HepG2 (cell line): ENCODE data around the gene MEGF11.

ENCODE experiments used
- KAT7 ChIP-seq: IDR thresholded peaks from 2 replicates; pipeline ENCODE4 v1.6.1; 2018; ENCODE audit warnings: borderline replicate concordance, missing compliant biosample characterization
- MAZ ChIP-seq, 2 experiments: sonication (generic) in 1 of 2; formaldehyde crosslinking in 1 of 2; IDR thresholded peaks; 2 replicates each; pipeline versions ENCODE4 v1.5.0 to v1.6.1; 2012 to 2020; ENCODE audit warnings: low read depth in 2 of 2, mild to moderate bottlenecking in 2 of 2, borderline replicate concordance in 1 of 2, improper control_type of control experiment in 1 of 2, low read length in 1 of 2, missing genetic modification reagents in 1 of 2, moderate library complexity in 1 of 2
- MXI1 ChIP-seq: IDR thresholded peaks from 3 replicates; pipeline ENCODE4 v1.6.1; 2012; ENCODE audit warnings: low read depth, low read length, inconsistent platforms, borderline replicate concordance
- POLR2A ChIP-seq, 2 experiments: IDR thresholded peaks; 2 replicates each; pipeline ENCODE4 v1.6.1; 2011; ENCODE audit warnings: low read depth in 2 of 2, low read length in 2 of 2, mild to moderate bottlenecking in 1 of 2, moderate library complexity in 1 of 2; ENCODE audit not compliant: insufficient read depth in 1 of 2
- RAD21 ChIP-seq: fragments of 450-650 bp; formaldehyde crosslinking; IDR thresholded peaks from 2 replicates; pipeline ENCODE4 v1.5.0; 2020; ENCODE audit warnings: mild to moderate bottlenecking
- ZKSCAN8 ChIP-seq: IDR thresholded peaks from 2 replicates; pipeline ENCODE4 v1.6.1; 2016; ENCODE audit warnings: borderline replicate concordance, missing genetic modification reagents, missing compliant biosample characterization
- ZNF33B ChIP-seq: sonication (generic); formaldehyde crosslinking; IDR thresholded peaks from 2 replicates; pipeline ENCODE4 v1.5.1; 2020; ENCODE audit warnings: mild to moderate bottlenecking, missing genetic modification reagents
- TF ChIP-seq, protein P1 (sequence below): sonication (generic); formaldehyde crosslinking; IDR thresholded peaks from 2 replicates; pipeline ENCODE4 v1.4.0; 2020; ENCODE audit warnings: missing genetic modification reagents, borderline replicate concordance
- TF ChIP-seq, protein P2 (sequence below): sonication (generic); formaldehyde crosslinking; IDR thresholded peaks from 2 replicates; pipeline ENCODE4 v1.5.0; 2020; ENCODE audit warnings: mild to moderate bottlenecking, missing genetic modification reagents, moderate library complexity
- TF ChIP-seq, protein P3 (sequence below), 2 experiments: IDR thresholded peaks; 2 replicates each; pipeline ENCODE4 v1.6.1; 2011 to 2012; ENCODE audit warnings: low read length in 2 of 2, borderline replicate concordance in 1 of 2, low read depth in 1 of 2, mild to moderate bottlenecking in 1 of 2, moderate library complexity in 1 of 2

DNA sequence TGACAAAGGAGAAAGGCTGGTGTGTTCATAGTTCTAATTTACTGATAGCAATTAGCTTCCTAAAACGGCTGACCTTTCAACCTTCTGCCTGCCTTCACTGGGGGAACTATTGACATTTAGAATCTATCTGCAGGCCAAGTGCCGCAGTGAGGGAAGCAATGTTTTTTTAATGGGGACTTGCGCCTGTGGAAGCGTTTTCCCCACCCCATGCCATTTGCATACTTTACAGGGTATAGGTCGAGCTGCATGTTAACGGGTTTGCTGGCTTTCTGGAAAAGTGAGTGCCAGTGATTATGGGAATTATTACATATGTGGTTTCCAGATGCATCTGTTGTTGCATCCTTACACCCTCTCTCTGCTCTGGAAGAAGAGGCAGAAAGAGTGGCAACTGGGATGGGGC is 204.2 kb downstream of the MEGF11 start:
- TF ChIP-seq POLR2A (IDR thresholded peaks at IDR 0.05; ENCODE audit: insufficient read depth in 1 of 2, low read depth in 2 of 2, low read length in 2 of 2) (no peak), KAT7 (no peak), ZKSCAN8 (CRISPR knock-in tag) (no peak), ZNF33B (CRISPR knock-in tag) (no peak), MAZ (IDR thresholded peaks at IDR 0.05; ENCODE audit: borderline replicate concordance, low read depth, low read length) (no peak), MAZ (CRISPR knock-in tag; IDR thresholded peaks at IDR 0.05; ENCODE audit: low read depth) (no peak), MXI1 (no peak), RAD21 (CRISPR knock-in tag) (no peak)
- TF ChIP-seq, protein P1, sequence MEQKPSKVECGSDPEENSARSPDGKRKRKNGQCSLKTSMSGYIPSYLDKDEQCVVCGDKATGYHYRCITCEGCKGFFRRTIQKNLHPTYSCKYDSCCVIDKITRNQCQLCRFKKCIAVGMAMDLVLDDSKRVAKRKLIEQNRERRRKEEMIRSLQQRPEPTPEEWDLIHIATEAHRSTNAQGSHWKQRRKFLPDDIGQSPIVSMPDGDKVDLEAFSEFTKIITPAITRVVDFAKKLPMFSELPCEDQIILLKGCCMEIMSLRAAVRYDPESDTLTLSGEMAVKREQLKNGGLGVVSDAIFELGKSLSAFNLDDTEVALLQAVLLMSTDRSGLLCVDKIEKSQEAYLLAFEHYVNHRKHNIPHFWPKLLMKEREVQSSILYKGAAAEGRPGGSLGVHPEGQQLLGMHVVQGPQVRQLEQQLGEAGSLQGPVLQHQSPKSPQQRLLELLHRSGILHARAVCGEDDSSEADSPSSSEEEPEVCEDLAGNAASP (CRISPR knock-in tag) = no peak
- TF ChIP-seq, protein P2, sequence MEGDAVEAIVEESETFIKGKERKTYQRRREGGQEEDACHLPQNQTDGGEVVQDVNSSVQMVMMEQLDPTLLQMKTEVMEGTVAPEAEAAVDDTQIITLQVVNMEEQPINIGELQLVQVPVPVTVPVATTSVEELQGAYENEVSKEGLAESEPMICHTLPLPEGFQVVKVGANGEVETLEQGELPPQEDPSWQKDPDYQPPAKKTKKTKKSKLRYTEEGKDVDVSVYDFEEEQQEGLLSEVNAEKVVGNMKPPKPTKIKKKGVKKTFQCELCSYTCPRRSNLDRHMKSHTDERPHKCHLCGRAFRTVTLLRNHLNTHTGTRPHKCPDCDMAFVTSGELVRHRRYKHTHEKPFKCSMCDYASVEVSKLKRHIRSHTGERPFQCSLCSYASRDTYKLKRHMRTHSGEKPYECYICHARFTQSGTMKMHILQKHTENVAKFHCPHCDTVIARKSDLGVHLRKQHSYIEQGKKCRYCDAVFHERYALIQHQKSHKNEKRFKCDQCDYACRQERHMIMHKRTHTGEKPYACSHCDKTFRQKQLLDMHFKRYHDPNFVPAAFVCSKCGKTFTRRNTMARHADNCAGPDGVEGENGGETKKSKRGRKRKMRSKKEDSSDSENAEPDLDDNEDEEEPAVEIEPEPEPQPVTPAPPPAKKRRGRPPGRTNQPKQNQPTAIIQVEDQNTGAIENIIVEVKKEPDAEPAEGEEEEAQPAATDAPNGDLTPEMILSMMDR (CRISPR knock-in tag) = no peak
- TF ChIP-seq, protein P3, sequence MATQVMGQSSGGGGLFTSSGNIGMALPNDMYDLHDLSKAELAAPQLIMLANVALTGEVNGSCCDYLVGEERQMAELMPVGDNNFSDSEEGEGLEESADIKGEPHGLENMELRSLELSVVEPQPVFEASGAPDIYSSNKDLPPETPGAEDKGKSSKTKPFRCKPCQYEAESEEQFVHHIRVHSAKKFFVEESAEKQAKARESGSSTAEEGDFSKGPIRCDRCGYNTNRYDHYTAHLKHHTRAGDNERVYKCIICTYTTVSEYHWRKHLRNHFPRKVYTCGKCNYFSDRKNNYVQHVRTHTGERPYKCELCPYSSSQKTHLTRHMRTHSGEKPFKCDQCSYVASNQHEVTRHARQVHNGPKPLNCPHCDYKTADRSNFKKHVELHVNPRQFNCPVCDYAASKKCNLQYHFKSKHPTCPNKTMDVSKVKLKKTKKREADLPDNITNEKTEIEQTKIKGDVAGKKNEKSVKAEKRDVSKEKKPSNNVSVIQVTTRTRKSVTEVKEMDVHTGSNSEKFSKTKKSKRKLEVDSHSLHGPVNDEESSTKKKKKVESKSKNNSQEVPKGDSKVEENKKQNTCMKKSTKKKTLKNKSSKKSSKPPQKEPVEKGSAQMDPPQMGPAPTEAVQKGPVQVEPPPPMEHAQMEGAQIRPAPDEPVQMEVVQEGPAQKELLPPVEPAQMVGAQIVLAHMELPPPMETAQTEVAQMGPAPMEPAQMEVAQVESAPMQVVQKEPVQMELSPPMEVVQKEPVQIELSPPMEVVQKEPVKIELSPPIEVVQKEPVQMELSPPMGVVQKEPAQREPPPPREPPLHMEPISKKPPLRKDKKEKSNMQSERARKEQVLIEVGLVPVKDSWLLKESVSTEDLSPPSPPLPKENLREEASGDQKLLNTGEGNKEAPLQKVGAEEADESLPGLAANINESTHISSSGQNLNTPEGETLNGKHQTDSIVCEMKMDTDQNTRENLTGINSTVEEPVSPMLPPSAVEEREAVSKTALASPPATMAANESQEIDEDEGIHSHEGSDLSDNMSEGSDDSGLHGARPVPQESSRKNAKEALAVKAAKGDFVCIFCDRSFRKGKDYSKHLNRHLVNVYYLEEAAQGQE (IDR thresholded peaks at IDR 0.05; ENCODE audit: borderline replicate concordance in 1 of 2, low read depth in 1 of 2, low read length in 2 of 2) = no peak
